ENCODE measurements around the gene OGFRL1.

OGFRL1 gene

GRCh38 chr6:71284785-71285184, 3.8 kb upstream of the OGFRL1 start:
- DNase-seq (ENCODE audit: low read depth in 2 of 2): no peak

DNA sequence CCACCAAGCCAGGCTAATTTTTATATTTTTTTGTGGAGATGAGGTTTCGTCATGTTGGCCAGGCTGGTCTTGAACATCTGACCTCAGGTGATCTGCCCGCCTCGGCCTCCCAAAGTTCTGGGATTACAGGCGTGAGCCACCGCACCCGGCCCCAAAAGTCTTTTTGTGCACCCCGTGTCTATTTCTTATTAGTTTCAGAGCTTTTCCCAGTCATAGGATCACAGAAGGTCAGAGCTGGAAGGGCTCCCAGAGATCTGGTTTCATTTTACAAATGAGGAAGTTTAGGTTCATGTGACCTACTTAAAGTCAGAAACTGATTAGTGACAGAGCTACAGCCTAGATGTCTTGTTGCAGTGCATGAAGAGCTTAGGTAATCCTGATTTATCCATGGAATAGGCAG, 1.6 kb upstream of the OGFRL1 start:
- no peak for DNase-seq (ENCODE audit: low read depth in 2 of 2)

DNA sequence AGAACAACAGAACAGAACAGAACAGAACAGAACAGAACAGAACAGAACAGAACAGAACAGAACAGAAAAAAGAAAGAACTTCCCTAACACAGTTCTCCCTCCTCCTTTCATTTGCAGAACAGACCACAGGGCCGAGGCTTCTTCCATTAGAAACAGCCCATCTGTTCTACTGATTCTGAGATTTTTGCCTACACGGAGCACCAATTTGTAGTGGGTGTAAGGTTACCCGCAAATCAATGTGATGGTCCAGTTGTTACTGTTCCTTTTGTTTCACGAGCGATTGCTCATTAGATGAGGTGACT, 734 bp upstream of the OGFRL1 start:
- no peak for DNase-seq (ENCODE audit: low read depth in 2 of 2)

DNA sequence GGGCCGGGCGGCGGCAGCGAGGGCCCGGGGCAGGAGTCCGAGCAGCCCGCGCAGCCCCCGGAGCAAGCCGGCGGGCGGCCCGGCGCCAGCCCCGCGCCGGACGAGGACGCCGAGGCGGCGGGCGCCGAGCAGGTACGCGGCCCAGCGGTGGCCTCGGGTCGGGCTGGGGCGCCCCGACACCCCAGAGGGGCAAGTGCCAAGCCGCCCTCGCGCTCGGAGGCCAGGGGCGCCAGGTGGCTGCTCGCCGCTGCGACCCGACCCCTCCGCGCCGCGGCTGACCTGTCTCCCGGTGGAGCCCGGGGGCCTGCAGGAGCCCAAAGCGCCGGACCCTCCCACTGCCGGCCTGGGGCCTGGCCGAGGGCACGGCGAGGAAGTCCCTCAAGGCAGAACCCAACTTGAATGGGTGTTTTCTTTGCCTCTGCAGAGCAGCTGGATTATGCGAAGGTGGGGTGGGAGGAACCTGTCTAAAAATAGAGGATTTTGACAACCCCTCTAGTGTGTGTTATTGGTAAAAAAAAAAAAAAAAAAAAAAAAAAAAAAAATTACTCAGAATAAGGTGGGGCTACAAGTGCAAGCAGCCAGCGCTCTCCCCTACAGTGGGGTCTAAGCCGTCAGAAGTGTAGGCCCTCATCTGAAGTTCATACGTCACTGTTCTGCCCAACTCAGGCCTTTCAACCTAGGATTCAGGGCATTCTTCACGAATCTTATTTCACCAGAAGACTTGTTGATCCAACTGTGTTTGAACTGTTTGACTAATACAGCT, 609 bp downstream of the OGFRL1 start:
- DNase-seq (ENCODE audit: low read depth in 2 of 2): peak in 1 of 2 donors; percentile 4

- no peak for DNase-seq (ENCODE audit: low read depth in 2 of 2)
Observed at GRCh38 chr6:71289802-71290175, 1.2 kb downstream of the OGFRL1 start.

DNA sequence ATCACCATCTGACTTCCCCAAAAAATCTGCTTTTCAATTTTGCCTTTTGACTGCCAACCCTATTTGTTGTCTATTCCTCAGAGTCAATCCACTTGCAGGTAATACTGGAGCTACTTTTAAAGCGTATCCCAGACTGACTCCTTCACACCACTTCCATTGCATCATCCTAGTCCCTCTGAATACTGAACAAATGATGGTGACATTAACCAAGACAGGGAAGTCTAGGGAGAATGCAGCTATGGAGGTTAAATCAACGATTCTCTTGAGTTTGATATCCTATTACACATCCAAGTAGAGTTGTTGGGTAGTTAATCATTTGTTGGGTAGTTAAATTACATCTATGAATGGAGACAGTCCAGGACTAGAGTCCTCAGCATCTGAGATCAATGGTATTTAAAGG, 2.0 kb downstream of the OGFRL1 start:
- DNase-seq (ENCODE audit: low read depth in 2 of 2): no peak

DNA sequence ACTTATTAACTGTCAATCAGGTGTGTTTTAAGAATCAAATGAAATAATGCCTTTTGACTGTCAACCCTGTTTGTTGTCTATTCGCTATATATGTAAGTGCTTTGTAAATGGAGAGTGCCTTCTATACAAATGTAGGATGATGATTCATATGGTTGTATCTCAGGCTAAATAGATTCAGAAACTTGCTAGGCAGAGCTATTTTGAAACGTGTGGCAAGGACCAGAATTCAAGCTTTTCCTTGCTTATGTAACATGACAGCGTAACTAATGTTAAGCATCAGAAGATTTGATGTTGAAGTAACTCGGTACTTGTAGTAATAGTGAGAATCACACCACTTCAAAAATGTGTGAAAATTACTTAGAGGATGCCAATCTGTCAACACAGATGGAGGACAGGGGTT, 3.4 kb downstream of the OGFRL1 start:
- no peak for DNase-seq (ENCODE audit: low read depth in 2 of 2)

DNA sequence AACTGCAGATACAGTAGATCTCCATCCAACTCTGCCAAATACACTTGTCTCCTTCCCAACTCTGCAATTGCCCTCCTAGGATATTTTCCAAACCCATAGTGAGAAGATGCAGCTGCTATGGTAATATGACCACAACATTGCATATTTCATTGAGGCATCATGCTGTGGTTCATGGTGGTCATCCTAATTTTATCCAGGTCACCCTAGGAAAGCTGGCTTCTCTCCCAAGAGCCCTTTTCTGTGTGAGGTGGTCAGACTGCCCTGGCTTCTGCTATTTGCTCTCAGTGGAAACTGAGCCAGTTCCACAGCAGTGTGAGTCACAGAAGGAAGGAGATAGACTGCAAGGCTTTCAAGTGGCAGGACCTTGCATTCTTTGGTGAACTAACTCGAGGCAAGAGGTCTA, 5.5 kb downstream of the OGFRL1 start:
- no peak for DNase-seq (ENCODE audit: low read depth in 2 of 2)

DNA sequence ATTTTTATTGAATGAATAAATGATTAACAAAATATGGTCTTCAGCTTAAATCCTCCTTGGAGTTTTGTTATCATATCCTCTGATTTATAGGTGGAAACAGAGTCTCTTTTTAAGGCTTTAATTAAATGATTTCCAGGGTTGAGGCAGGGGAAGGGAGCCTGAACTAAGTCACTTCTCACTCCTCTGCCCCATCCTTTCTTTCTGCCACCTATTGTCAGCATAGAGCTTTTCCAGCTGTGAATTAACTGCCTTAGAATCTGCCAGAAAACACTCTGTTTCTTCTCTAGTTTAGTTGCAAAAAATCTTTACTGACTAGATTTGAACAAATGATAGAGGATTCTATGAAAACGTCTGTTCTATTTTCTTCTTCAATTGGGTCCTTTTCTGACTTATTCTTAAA, 9.8 kb downstream of the OGFRL1 start:
- DNase-seq (ENCODE audit: low read depth in 2 of 2): no peak

DNA sequence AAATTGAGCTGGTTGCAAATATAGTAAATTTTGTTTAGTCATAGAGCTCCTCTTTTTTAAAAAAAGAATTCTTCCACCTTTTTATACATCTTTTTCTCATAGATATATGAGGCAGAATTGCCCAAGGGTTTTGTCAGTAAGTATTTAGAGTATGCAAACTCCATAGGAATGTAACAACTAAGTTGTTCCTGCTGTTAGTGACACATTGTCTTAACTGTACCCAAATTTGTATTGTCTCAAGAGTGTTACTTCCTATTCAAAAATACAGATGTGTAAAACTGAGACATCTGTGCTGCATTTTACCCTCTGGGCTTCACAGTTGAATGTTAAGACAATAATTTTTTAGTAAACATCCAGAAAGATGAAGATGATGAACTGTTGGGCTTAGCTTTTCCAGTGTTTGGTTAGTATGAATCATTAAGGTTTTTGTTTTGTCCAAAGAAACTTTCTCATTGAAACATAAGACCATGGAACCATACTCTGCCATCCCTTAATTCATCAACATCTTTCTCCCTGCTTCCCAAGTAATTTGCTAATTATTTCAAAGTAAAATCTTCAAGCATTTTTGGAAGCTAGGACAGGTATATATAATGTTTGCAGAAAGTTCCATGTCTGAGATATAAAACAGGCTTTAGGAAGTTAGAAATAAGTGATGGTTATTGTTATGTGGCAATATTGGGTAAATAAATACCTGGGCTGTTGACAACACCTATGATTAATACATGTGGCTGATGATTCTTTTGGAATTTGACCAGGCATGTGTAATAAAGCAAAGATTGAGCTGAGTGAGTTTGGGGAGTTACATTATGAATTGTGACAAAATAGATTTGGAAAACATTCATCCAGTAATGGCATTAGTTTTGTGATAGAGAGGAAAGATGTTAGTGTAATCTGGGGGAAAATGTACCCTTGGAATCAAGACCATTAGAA, 11.2 kb downstream of the OGFRL1 start:
- no peak for DNase-seq (ENCODE audit: low read depth in 2 of 2)

DNA sequence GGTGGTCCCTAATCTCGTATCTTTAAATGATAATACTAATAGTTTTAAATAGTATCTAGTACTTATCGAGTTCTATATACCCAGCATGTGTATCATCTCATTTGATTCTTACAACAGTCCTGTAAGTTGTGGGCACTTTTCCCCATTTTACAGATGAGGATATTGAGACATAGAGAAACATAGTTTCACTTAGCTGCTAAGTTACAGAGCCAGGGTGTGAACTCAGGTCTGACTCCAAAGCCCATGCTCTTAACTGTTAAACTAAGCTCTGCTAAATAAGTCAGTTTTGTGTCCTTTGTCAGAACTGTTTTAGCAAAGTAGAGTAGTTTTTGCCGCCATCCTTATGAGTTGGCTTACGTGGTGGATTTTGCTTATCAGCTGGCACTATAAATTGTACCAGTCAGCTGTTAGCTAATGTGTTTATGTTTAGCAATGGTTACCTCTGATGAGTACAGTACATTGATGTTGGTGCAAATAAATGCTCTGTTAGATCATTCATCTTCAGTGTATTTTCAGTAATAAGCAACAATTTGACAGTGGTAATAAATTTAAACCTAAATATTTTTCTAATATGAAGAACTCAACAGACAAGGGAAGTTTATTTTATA, 12.1 kb downstream of the OGFRL1 start:
- DNase-seq (ENCODE audit: low read depth in 2 of 2): no peak

DNA sequence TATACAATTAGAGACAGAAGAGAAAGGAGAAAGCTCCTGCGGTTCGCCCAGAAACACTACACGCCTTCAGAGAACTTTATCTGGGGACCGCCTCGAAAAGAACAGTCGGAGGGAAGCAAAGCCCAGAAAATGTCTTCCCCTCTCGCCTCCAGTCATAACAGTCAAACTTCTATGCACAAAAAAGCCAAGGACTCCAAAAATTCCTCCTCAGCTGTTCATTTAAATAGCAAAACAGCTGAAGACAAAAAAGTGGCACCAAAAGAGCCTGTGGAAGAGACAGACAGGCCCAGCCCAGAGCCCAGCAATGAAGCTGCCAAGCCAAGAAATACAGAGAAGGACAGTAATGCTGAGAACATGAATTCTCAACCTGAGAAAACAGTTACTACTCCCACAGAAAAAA, 12.9 kb downstream of the OGFRL1 start:
- DNase-seq (ENCODE audit: low read depth in 2 of 2): no peak

DNA sequence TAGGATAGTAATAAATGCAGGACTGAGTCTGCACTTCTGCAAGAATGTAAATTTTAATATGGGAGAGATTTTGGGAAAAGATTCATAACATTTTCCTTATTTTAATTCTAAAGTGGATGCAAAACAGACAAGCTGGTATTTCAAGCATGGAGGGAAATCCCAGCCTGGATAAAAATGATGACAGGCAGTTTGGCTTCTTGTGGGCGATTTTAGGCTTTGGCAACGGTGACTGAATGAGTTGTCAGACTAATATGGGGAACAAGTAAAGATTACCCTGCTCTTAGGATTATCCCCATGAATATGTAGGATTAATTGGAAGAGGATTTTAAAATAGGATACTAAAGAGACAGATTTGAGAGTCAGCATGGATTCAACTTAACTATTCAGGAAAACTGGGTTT, 21.0 kb downstream of the OGFRL1 start:
- no peak for DNase-seq (ENCODE audit: low read depth in 2 of 2)

DNA sequence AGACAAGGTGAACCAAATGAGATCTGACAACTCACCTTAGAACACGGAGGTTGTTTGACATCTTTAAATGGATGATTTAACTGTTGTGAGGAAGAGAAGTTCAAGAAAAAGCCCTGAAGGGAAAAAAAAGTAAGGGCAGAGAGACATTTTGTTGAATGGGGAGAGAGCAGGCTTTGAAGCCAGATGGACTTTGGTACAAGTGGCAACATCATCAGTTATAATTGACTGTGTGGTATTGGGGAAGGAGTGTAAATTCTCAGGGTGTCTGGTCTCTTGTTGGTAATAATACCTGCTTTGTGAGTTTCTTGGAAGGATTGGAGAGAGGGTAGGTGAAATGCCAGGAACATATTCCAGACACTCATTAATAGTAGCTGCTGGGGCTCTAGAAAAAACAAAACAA, 21.6 kb downstream of the OGFRL1 start:
- no peak for DNase-seq (ENCODE audit: low read depth in 2 of 2)

DNA sequence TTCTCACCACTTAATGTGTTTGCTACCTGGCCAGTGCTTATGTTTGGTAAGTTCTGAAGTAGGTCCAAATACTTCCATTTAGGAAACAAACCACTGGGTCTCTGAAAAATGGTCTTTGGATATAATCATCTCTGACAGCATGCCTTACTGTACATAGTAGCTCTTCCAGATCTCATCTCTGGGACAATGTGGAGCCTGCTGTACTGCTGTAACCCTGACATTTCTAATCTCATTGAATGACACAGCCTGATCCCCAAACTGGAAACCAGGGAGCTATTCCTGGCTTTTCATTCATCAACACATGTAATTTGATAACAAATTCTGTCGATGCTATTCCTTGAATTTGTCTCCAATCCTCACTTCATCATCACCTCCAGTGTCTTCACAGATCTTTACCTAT, 23.5 kb downstream of the OGFRL1 start:
- no peak for DNase-seq (ENCODE audit: low read depth in 2 of 2)

GRCh38 chr6:71317441-71317840, 28.8 kb downstream of the OGFRL1 start:
- DNase-seq (ENCODE audit: low read depth in 2 of 2): no peak

GRCh38 chr6:71320041-71320440, 31.4 kb downstream of the OGFRL1 start:
- no peak for DNase-seq (ENCODE audit: low read depth in 2 of 2)

DNA sequence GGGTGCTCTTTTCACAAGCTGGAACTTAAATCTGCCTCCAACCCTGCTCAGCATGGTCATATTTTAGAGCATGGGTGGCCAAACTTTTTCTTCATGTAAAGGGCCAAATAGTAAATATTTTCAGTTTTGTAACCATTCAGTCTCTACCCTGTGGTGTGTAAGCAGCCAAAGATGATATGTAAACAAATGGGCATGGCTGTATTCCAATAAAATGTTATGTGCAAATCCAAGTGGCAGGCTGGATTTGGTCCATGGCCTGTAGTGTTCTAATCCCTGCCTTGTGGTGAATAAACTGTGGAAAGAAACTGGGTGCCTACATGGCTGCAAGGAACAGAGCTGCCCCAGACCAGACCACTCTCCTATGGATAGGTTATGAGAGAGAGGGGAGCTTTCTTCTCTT, 32.7 kb downstream of the OGFRL1 start:
- no peak for DNase-seq (ENCODE audit: low read depth in 2 of 2)

- no peak for DNase-seq (ENCODE audit: low read depth in 2 of 2)
Observed at GRCh38 chr6:71324194-71324785, 35.7 kb downstream of the OGFRL1 start.

DNA sequence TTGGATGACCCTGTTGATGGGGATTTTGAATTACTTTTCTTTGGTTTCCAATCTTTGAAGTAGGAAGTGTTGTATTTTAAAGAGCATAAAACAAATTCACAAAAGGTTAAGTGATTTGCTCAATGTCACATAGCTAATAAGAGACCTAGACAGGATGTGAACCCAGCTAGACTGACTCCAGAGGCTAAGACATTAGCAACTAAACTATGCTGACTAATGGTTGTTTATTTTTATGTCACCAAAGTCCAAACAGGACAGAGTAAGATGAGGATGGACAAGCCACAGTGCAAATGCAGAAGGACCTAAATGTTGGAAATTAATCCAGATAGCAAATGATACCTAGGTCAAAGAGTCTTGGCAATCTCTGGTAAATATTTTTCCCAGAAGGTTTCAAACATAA, 38.0 kb downstream of the OGFRL1 start:
- DNase-seq (ENCODE audit: low read depth in 2 of 2): no peak

- no peak for DNase-seq (ENCODE audit: low read depth in 2 of 2)
Observed at GRCh38 chr6:71330501-71330900, 41.9 kb downstream of the OGFRL1 start.

- DNase-seq (ENCODE audit: low read depth in 2 of 2): no peak
Observed at GRCh38 chr6:71332012-71332411, 43.4 kb downstream of the OGFRL1 start.

- no peak for DNase-seq (ENCODE audit: low read depth in 2 of 2)
Observed at GRCh38 chr6:71333050-71333449, 44.4 kb downstream of the OGFRL1 start.

Measured in stimulated activated CD4-positive, alpha-beta T cell treated with anti-CD3 and anti-CD28 coated beads, Interleukin-4, amount 100 ng/mL, for 48 hours (primary cell).